NK-92 (cell line): ENCODE data around the gene PVALB.

Experiments
- DNase-seq: peaks from one replicate; lab custom pipeline; 2025; ENCODE audit not compliant: unreplicated experiment; lab: John Stamatoyannopoulos, UW

The PVALB gene

DNA sequence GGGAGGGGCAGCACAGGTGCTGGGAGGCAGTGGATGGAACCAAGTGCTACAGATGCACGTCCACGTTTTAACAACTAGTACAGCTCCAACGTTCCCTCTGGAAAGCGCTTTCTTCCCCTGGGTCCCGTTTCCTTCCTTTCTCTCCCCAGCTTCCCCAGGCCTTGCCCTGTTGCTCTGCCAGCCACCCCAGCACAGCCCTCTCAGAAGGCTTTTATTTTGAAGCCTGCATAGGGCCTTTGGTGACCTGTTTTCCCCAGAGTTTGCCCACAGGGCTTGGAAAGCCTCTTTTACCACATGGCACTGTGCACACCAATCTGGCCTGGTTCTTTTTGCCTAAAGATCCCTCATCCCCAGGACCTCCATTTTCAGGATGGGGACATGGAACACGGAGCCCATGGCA, 30.1 kb upstream of the PVALB start:
- DNase-seq: no peak

DNA sequence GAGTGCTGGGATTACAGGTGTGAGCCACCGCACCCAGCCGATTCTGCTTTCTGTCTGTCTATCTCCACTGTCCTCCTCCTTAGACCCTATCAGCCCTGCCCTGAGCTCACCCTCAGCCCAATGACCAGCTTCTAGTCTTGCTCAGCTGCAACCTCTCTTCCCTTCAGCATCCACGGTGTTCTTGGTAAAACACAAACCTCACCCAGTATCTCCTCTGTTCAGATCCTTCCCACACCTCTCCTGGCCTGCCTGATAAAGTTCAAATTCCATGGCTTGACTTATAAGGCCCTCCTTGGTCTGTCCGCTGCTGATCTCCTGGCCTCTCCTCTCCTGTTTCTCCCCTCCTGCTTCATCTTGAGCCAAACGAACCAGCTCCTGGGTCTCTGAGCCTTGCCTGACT, 29.4 kb upstream of the PVALB start:
- no peak for DNase-seq

DNA sequence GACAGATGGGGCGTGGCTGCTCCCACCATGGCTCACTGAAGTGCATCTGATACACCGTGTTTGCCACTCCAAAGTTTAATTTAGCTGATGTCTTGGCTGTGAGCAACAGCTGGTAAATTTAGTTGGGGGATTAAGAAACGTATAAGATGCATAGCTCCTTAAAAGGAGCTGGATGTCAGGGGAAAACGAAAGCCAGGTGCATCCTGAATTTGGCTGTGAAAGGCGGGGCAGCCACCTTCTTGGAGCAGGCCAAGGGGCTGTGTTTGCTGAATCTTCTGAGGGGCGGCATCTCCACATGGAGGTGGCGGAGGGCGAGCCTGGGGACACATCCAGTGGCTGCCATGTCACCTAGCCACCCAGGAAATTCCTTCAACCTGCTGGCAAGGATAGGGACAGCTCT, 23.3 kb upstream of the PVALB start:
- no peak for DNase-seq

DNA sequence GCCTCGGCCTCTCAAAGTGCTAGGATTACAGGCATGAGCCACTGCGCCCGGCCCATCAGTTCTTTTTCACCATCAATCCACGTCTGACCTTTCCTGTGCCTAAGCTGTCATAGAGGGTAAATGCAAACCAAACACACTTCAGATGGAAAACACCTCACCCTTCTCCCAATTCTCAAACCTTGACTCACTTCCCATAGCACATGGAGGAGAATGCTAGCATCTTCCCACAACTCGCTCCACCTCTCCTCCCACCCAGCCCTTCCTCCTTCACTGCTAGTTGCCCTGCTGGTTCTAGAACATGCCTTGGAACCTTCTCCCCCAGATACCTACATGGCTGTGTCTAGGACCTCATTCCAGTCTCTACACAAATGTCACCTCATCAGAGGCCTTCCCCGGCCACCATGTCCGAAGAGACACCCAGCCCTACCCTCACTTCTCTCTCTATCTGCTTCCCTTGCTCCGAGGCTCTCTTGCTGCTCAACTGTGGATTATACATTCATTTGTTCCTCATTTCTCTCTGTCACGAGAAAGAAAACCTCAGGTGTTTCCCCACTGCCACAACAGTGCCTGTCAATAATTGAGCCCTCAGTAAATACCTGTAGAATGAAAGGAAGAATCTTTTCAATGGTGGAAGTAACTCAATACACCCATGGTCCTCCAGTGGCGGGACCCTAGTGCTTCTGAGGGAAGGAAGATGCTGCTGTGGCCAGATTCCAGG, 22.7 kb upstream of the PVALB start:
- no peak for DNase-seq

DNA sequence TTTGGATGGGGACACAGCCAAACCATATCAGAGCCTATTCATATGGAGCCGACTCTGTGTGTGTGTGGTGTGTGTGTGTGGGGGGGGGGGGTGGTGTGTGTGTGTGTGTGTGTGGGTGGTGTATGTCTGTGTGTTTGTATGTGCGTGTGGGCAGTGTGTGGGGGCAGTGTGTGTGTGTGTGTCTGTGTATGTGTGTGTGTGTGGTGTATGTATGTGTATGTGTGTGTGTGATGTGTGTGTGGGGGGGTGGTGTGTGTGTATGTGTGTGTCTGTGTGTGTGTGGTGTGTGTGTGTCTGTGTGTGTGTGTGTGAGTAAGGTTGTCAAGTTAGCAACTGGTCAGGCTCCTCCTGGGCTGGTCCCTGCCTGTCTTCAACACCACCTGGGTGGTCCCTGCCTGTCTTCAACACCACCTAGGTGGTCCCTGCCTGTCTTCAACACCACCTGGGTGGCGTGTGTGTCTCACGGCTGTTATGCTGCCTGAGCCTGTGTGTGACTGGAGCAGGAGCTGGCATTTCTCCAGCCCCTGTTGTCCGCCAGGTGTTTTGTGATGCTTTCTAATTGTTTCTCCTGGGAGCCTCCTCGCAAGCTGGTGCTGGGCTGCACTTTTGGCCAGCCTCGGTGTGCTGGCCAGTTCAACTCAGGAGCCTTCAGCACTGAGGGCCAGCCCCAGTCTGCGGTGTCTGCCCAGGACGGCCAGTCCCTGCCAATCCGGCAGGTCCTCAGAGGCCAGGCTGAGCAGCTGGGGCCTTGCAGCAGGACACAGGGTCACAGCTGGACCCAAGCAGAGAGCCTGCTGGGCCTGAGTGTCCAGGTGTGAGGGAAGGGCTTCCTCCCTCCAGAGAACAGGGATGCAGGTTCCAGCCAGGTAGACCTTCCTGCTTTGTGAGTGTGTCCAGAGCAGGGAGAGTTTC, 21.5 kb upstream of the PVALB start:
- DNase-seq: no peak

DNA sequence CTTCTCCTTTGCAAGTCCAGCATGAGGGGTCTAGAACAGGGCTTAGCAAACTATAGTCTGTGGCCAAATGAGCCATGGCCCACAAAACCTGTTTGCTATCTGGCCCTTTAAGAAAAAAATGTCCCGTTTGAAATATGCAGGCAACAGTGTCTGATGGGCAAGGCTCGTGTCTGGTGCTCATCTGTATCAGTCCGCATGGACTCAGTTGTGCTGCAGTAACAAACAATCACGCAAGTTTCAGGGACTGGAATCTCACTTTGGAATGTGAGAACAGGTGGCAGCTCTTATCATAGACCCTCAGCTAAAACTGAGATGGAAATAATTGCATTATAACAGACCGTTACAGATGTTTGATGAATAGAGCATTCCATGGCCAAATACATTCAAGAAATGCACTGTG, 19.1 kb upstream of the PVALB start:
- DNase-seq: no peak

DNA sequence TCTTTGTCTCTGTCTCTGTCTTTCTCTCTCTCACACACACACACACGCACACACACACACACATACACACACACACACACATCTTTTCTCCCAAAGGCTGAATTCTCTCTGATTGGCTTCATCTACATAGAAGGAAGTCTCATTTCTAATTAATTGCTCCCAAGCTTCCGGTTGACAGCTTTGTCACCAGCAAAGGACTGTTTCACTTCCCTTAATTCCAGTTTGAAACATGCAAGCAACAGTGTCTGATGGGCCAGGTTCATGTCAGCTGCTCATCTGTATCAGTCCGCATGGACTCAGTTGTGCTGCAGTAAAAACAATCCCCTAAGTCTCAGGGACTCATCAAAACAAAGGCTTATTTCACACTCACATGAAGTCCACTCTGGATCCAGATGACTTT, 16.2 kb upstream of the PVALB start:
- DNase-seq: no peak

DNA sequence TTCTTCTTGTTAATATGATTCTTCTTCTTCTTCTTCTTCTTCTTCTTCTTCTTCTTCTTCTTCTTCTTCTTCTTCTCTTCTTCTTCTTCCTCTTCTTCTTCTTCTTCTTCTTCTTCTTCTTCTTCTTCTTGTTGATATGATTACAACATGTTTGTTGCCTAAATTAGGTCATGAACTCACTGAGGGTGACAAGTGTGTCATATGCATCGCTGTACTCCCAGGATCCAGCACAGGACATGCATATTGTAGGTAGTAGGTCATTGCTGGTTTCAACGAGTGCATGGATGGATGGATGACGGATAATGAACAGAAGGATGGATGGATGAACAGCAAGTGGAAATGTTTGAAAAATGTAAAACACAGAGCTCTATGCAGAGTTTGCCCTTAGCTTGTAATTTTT, 14.9 kb upstream of the PVALB start:
- no peak for DNase-seq

DNA sequence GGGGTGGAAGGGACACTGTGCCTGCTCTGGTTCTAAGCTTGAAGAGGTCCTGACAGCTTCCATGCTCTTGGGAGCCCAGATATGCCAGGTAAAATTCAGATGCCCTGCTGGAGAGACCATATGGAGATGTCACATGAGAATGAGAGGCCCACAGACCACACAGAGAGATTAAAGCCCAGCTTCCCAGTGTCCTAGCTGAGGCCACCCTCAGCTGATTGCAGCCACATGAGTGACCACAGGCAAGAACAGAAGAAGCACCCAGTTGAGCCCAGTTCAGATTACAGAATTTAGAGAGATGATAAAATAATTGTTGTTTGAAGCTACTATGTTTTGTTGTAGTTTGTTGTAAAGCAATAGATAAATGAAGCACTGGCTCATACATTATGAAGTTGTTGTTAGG, 14.4 kb upstream of the PVALB start:
- DNase-seq: no peak

DNA sequence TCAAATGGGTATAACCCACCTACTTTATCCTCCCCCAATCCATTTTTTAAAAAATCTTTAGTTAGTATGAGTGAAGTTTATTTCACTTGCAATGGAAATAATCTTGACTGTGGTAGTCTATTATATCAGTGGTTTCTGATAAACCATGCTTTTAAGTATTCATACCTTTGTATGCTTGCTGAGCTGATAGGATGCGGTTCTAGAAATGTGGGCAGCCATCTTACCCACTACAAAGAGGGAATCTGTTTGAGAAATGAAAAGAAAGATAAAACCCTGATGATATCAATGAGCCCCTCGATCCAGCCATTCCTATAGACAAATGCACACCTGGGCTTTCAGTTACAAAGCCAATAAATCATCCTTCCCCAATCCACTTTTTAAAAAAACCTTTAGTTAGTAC, 13.8 kb upstream of the PVALB start:
- no peak for DNase-seq

DNA sequence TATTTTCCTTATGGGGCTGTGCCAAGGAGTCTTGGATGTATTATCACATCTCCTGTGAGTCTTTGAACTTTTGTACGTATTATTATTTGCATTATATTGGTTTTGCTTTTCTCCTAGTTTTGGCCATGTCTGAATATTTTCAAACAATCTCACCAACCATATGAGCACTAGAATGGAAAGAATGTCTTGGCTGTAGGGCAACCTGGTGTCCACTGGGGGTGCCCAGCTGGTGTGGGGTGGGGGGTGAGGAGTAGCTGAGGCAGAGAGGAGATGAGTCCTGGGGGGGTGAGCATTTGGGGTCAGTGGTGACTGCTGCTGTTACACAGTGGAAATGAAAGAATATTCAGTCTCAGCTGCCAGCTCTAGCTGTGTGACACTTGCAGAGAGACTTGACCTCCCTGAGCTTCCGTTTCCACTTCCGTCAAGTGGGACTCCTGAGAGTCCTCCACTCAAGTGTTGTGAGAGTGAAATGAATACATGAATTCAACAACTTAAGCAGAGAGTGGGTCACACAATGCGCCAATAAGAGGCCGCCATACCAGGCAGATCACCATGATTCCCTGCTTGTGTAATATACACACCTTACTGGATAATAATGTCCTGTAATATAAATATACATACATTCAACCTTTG, 12.7 kb upstream of the PVALB start:
- DNase-seq: no peak

DNA sequence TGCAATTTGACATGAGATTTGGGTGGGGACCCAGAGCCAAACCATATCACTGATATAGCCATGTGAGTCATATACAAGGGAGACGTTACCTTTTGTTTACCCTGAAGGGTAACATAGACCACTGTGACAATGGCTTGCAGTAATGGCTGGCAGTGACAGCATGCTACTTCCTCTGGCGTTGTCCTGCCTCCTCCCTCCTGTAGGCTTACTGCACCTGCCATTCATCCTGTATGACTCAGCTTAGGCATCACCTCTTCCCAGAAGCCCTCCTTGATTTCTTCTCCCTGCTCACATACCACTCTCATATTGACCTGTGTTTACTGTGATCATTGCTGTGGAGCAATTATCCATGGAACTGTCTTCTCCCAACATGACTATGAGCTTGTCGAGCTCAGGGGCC, 12.0 kb upstream of the PVALB start:
- no peak for DNase-seq

DNA sequence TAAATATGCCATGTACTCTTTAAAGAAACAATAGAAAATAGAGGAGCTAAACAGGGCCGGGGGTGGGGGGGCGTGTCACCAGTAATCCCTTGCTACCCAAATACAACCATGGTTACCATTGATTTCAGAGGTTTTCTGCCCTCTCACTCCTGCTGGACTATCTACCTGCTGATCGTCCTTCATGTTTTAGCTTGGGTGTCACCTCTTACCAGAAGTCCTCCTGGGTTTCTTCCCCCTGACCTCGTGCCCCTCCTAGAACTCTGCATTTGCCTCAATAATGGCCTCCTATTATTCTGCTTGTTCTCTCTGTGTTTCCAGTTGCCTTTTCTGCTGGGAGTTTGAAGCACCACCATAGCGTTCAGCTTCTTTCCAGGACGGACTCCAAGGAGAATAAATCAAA, 9.4 kb upstream of the PVALB start:
- no peak for DNase-seq

DNA sequence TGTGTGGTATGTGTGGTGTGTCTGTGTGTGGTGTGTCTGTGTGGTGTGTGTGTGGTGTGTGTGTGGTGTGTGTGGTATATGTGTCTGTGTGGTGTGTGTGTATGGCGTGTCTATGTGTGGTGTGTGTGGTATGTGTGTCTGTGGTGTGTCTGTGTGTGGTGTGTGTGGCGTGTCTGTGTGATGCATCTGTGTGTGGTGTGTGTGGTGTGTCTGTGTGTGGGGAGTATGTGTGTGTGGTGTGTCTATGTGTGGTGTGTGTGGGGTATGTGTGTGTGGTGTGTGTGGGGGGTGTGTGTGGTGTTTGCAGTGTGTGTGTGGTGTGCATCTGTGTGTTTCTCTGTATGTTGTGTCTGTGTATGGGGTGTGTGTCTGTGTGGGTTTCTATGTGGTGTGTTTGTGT, 7.8 kb upstream of the PVALB start:
- no peak for DNase-seq

DNA sequence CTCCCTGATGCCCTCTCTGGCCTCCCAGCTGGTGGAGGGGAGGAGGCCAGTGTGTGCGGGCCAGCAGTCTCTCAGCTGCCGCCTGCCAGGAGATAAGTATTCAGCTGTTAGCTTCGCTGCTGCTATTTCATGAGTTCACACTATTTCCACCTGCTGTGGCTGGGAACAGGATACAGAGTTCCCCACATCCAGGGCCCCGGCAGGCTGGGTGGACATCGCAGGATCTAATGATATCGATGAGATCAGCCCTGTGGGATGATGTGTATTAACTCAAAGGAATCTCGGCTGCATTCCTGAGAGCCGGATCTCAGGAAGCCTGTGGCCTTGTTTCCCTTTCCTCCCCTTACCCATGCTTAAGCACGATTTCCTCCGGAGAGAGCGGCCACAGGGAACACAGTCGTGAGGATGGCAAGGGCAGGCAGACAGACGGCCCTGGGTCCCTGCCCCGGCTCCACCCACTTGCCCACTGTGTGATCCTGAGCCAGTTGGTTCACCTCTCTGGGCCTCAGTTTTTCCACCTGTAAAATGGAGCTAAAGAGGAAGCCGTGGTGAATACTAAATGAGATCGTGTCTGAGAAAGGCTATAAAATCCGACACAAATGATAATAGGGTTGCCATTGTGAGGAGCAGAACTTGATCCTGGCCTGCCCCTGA, 6.5 kb upstream of the PVALB start:
- no peak for DNase-seq

DNA sequence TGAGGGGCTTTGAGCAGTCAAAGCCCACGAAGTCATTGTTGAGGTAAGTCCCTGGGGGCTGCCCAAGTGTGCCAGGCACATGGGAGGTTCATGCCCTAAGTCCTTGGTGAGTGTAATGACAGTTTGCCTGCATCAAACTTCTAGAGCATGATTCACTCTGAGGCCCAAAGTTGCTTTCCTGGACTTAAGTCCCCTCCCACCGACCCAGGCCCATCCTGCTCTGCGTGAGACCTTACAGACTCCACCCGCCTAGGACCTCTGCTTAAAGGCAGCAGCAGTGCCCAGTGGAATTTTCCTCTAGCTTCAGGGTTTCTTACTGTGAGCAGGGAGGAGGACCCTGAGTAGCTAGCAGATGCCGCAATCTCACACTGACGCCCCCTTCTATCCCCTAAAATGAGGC, 5.7 kb upstream of the PVALB start:
- no peak for DNase-seq

DNA sequence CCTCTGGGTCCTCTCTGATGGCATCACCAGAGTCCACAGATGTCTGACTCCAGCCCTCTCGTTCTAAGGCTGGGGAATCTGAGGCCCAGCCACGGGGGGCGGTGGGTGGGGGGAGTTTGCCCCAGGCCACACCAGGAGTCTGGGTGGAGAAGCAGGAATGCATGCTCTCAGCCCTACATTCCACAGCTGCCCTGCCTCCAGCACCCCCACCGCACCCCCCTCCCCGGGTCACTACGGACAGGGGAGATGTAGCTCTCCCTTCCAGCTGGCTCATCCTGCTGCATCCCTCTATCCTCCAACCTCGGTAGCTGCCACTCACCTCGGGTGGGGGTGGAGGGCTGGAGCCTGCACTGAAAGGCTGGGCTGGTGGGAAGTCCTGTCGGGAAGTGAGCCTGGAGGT, 2.3 kb upstream of the PVALB start:
- no peak for DNase-seq

DNA sequence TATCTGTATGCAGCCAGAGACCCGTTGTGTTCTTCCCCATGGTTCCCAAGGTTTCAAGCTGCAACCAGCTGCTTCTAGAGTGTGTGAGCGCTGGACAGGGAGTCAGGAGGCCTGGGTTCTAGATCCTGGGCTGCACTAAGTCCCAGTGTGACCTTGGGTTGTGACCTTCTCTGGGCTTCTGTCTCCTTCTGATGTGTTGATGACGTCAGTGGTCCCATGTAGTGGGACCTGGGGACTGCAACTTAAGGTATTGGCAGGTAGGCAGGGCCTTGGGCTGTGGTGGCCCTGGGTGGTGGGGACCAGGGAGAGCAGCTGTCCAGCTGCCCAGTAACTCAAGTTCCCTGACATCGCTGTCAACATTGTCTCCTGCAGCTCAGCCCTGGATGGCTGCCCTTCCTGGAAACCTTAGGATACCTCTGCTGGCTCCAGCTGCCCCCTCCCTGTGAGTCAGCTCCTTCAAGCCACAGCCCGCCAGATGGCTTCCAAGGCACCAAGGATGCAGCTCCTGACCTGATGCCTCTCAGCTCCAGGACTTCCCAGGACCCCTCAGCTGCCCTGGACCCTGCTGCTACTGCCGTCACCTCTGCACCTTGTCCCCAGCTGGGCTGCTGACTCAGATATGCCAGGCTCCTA, 1.3 kb upstream of the PVALB start:
- DNase-seq: no peak

DNA sequence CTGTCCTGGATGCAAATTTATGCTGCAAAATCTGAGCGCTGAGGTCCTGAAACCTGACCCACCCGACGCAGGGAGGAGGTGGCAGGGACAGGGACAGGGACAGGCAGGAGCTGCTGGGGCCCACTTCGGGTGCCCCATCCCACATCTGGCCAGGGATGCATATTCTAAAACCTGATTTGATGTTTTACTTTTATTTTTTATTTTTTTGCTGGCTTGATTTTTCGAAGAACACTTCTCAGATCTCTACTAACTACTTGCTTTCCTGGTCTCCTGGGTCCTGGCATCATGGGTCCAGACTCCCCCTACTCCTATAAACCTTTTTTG, 652 bp upstream of the PVALB start:
- no peak for DNase-seq

DNA sequence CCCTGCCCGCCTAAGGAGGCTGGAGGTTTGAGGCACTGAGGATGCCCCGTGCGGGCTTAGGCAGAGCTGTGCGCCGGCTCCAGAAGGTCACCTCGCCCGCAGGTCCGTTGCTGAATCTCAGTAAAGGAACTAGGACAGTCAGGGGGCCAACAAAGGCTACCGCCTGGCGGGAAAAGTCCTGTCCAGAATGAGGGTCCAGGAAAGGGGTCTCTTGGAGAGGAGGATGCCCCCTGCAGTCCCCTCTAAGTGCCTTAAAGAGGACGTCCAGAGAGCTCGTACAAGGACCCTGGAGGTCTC, 548 bp downstream of the PVALB start:
- no peak for DNase-seq

DNA sequence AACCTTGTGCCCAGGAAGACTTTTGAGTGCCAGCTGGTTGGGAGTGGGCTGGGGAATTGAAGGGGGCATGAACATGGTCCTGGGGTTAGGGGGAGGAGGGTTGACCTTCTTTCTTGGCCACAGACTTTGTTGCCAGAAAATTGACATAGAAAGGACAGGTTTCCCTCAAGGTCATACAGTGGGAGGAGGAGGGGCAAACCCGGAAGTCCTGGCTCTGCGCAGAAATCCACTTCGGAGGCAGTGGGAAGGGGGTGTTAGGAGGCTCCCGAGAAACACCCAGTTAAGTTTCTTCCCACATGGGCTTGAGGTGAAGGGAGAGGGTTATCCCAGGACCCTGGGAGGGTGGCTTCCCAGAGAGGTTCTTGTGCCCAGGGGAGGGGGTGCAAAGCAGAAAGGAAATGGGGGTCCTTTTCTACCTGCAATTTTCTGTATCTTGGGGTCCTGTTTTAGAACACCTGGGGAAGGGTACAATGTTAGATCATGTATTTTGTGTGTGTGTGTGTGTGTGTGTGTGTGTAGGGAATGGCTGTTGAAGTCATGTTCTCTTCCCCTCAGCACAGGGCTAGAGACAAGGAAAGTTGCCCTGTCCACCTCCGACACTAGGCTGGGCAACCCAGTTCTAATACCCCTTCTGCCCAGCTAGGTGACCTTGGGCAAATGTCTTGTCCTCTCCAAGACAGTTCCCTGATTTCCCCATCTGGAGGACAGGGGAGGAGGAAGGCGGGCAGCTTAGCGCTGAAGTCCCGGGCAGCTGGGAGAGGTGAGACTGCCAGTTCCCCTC, 1.1 kb downstream of the PVALB start:
- no peak for DNase-seq
